ENCODE results near the gene ANKRD10. TPM values are rescaled to one million over a fixed set of nuclear protein-coding genes. Genes with fewer than 3 reads are reported as not detected.

The ANKRD10 gene
- total and polyA plus RNA-seq, 2 experiments from 2014 or later, result 250 to 277 TPM

DNA sequence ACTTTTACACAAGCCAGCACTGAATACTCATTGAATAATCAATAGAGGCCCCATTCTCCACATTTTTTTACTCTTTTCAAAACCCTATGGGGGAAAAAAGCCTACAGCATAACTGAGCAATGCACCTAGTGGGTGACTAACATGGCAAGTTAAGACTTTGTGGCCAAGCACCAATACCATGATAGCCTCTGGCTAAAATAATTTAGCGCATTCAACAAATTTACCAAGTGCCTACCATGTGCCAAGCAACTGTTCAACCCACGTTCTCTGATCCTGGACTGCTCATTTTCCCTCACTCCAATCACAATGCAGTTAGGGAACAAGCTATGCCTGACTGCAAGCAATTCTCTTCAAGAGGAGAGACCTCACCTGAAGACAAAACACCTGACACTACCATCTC, 3.0 kb downstream of the ANKRD10 start:
- Mint-ChIP-seq H3K36me3 (ENCODE audit: low read depth) (peaks cover 49% of the 10 kb centered on the region), H3K4me1 (peaks cover 64% of the 10 kb centered on the region)

More for the DNA sequence above, 3.0 kb downstream of the ANKRD10 start:
- Mint-ChIP-seq H3K27ac (peak overlapping the region; percentile 82), H3K27me3 (ENCODE audit: insufficient read depth, low read depth, poor library complexity) (peaks cover 4% of the 10 kb centered on the region), H3K4me3 (peak overlapping the region; percentile 94), H3K9me3 (no peaks in the 10 kb centered on the region; the same call in 2 of the 3 replicates)
- no peaks in the 10 kb centered on the region for H3K9me2 ChIP-seq (ENCODE audit: insufficient read depth)
- H3K4me1 ChIP-seq (ENCODE audit: insufficient read depth), result peaks cover 59% of the 10 kb centered on the region
- peaks cover 8% of the 10 kb centered on the region; the same call in 1 of the 2 replicates for H3K36me3 ChIP-seq (ENCODE audit: insufficient read depth)
- DNase-seq (ENCODE audit: low spot score), result no peak
- no peaks in the 10 kb centered on the region for H3K27me3 ChIP-seq (ENCODE audit: insufficient read depth)
- TF ChIP-seq EZH2phosphoT487 (IDR thresholded peaks at IDR 0.05; ENCODE audit: unreplicated experiment), result no peak
- TF ChIP-seq, protein P1, sequence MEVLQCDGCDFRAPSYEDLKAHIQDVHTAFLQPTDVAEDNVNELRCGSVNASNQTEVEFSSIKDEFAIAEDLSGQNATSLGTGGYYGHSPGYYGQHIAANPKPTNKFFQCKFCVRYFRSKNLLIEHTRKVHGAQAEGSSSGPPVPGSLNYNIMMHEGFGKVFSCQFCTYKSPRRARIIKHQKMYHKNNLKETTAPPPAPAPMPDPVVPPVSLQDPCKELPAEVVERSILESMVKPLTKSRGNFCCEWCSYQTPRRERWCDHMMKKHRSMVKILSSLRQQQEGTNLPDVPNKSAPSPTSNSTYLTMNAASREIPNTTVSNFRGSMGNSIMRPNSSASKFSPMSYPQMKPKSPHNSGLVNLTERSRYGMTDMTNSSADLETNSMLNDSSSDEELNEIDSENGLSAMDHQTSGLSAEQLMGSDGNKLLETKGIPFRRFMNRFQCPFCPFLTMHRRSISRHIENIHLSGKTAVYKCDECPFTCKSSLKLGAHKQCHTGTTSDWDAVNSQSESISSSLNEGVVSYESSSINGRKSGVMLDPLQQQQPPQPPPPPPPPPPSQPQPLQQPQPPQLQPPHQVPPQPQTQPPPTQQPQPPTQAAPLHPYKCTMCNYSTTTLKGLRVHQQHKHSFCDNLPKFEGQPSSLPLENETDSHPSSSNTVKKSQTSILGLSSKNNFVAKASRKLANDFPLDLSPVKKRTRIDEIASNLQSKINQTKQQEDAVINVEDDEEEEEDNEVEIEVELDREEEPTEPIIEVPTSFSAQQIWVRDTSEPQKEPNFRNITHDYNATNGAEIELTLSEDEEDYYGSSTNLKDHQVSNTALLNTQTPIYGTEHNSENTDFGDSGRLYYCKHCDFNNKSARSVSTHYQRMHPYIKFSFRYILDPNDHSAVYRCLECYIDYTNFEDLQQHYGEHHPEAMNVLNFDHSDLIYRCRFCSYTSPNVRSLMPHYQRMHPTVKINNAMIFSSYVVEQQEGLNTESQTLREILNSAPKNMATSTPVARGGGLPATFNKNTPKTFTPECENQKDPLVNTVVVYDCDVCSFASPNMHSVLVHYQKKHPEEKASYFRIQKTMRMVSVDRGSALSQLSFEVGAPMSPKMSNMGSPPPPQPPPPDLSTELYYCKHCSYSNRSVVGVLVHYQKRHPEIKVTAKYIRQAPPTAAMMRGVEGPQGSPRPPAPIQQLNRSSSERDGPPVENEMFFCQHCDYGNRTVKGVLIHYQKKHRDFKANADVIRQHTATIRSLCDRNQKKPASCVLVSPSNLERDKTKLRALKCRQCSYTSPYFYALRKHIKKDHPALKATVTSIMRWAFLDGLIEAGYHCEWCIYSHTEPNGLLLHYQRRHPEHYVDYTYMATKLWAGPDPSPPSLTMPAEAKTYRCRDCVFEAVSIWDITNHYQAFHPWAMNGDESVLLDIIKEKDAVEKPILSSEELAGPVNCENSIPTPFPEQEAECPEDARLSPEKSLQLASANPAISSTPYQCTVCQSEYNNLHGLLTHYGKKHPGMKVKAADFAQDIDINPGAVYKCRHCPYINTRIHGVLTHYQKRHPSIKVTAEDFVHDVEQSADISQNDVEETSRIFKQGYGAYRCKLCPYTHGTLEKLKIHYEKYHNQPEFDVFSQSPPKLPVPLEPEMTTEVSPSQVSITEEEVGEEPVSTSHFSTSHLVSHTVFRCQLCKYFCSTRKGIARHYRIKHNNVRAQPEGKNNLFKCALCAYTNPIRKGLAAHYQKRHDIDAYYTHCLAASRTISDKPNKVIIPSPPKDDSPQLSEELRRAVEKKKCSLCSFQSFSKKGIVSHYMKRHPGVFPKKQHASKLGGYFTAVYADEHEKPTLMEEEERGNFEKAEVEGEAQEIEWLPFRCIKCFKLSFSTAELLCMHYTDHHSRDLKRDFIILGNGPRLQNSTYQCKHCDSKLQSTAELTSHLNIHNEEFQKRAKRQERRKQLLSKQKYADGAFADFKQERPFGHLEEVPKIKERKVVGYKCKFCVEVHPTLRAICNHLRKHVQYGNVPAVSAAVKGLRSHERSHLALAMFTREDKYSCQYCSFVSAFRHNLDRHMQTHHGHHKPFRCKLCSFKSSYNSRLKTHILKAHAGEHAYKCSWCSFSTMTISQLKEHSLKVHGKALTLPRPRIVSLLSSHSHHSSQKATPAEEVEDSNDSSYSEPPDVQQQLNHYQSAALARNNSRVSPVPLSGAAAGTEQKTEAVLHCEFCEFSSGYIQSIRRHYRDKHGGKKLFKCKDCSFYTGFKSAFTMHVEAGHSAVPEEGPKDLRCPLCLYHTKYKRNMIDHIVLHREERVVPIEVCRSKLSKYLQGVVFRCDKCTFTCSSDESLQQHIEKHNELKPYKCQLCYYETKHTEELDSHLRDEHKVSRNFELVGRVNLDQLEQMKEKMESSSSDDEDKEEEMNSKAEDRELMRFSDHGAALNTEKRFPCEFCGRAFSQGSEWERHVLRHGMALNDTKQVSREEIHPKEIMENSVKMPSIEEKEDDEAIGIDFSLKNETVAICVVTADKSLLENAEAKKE (CRISPR knock-in tag; IDR thresholded peaks at IDR 0.05), result no peak
- TF ChIP-seq, protein P2, sequence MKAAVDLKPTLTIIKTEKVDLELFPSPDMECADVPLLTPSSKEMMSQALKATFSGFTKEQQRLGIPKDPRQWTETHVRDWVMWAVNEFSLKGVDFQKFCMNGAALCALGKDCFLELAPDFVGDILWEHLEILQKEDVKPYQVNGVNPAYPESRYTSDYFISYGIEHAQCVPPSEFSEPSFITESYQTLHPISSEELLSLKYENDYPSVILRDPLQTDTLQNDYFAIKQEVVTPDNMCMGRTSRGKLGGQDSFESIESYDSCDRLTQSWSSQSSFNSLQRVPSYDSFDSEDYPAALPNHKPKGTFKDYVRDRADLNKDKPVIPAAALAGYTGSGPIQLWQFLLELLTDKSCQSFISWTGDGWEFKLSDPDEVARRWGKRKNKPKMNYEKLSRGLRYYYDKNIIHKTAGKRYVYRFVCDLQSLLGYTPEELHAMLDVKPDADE (IDR thresholded peaks at IDR 0.05), result no peak
- TF ChIP-seq ZNF114 (CRISPR knock-in tag; IDR thresholded peaks at IDR 0.05), result no peak
- no peak for TF ChIP-seq CREB1 (CRISPR knock-in tag; IDR thresholded peaks at IDR 0.05; ENCODE audit: low read depth)
- TF ChIP-seq JUNB (IDR thresholded peaks at IDR 0.05; ENCODE audit: unreplicated experiment), result no peak
- TF ChIP-seq STAT1 (IDR thresholded peaks at IDR 0.05; ENCODE audit: unreplicated experiment), result no peak
- TF ChIP-seq ZNF331 (CRISPR knock-in tag; IDR thresholded peaks at IDR 0.05; ENCODE audit: low read depth), result no peak
- TF ChIP-seq, protein P3, sequence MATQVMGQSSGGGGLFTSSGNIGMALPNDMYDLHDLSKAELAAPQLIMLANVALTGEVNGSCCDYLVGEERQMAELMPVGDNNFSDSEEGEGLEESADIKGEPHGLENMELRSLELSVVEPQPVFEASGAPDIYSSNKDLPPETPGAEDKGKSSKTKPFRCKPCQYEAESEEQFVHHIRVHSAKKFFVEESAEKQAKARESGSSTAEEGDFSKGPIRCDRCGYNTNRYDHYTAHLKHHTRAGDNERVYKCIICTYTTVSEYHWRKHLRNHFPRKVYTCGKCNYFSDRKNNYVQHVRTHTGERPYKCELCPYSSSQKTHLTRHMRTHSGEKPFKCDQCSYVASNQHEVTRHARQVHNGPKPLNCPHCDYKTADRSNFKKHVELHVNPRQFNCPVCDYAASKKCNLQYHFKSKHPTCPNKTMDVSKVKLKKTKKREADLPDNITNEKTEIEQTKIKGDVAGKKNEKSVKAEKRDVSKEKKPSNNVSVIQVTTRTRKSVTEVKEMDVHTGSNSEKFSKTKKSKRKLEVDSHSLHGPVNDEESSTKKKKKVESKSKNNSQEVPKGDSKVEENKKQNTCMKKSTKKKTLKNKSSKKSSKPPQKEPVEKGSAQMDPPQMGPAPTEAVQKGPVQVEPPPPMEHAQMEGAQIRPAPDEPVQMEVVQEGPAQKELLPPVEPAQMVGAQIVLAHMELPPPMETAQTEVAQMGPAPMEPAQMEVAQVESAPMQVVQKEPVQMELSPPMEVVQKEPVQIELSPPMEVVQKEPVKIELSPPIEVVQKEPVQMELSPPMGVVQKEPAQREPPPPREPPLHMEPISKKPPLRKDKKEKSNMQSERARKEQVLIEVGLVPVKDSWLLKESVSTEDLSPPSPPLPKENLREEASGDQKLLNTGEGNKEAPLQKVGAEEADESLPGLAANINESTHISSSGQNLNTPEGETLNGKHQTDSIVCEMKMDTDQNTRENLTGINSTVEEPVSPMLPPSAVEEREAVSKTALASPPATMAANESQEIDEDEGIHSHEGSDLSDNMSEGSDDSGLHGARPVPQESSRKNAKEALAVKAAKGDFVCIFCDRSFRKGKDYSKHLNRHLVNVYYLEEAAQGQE (IDR thresholded peaks at IDR 0.05; ENCODE audit: unreplicated experiment), result no peak
- no peak for ATAC-seq
- H3K4me2 ChIP-seq, result peak overlapping the region; percentile 91
- H3K27ac ChIP-seq (ENCODE audit: low read depth), result peak overlapping the region; percentile 97; the same call in 1 of the 2 replicates
- peak overlapping the region; percentile 91 for H3K4me3 ChIP-seq
- peaks cover 90% of the 10 kb centered on the region for H3K79me2 ChIP-seq (replicated peaks; ENCODE audit: insufficient read depth)
- peaks cover 12% of the 10 kb centered on the region; the same call in 1 of the 2 replicates for H3F3A ChIP-seq (replicated peaks; ENCODE audit: low read depth)
- H2AFZ ChIP-seq, result no peak overlapping the region
- H4K20me1 ChIP-seq (replicated peaks; ENCODE audit: insufficient read depth), result peaks cover 34% of the 10 kb centered on the region
